Activated naive CD4-positive, alpha-beta T cell treated with anti-CD3 and anti-CD28 coated beads, Interleukin-2, amount 50 U/mL, for 24 hours (primary cell): ENCODE measurements around the gene CHD9.
"Not testable (repeated sequence)": the region's sequence is repeated elsewhere in the genome, so short reads cannot be mapped to it uniquely, and the experiment has no call there.

Source experiments
- H3K27ac Mint-ChIP-seq: one replicate; pipeline ENCODE4 v1.8.0; 2021; ENCODE audit warnings: mild to moderate bottlenecking, mixed read lengths
- H3K27me3 Mint-ChIP-seq: one replicate; pipeline ENCODE4 v1.8.0; 2021; ENCODE audit warnings: mixed read lengths
- H3K36me3 Mint-ChIP-seq: one replicate; pipeline ENCODE4 v1.8.0; 2021; ENCODE audit warnings: mixed read lengths
- H3K4me1 Mint-ChIP-seq: one replicate; pipeline ENCODE4 v1.8.0; 2021; ENCODE audit warnings: mixed read lengths
- H3K4me3 Mint-ChIP-seq: one replicate; pipeline ENCODE4 v1.8.0; 2021; ENCODE audit warnings: mild to moderate bottlenecking, mixed read lengths
- H3K9me3 Mint-ChIP-seq: one replicate; pipeline ENCODE4 v1.8.0; 2021; ENCODE audit warnings: mixed read lengths

The CHD9 gene

GRCh38 chr16:53059672-53060071 is 4.9 kb downstream of the CHD9 start:
- Mint-ChIP-seq H3K9me3 (no peaks in the 10 kb centered on the region), H3K27ac (no peak overlapping the region), H3K4me1 (peaks cover 17% of the 10 kb centered on the region), H3K27me3 (no peaks in the 10 kb centered on the region), H3K4me3 (no peak overlapping the region), H3K36me3 (no peaks in the 10 kb centered on the region)

GRCh38 chr16:53061256-53061655 is 6.5 kb downstream of the CHD9 start:
- H3K36me3 Mint-ChIP-seq, result no peaks in the 10 kb centered on the region
- no peak overlapping the region for H3K27ac Mint-ChIP-seq
- no peaks in the 10 kb centered on the region for H3K9me3 Mint-ChIP-seq
- no peaks in the 10 kb centered on the region for H3K27me3 Mint-ChIP-seq
- no peak overlapping the region for H3K4me3 Mint-ChIP-seq
- H3K4me1 Mint-ChIP-seq, result peaks cover 12% of the 10 kb centered on the region

GRCh38 chr16:53061701-53062159 is 6.9 kb downstream of the CHD9 start:
- H3K9me3 Mint-ChIP-seq, result no peaks in the 10 kb centered on the region
- H3K4me1 Mint-ChIP-seq, result peaks cover 12% of the 10 kb centered on the region
- no peak overlapping the region for H3K27ac Mint-ChIP-seq
- peak overlapping the region; percentile 45 for H3K4me3 Mint-ChIP-seq
- no peaks in the 10 kb centered on the region for H3K27me3 Mint-ChIP-seq
- H3K36me3 Mint-ChIP-seq, result no peaks in the 10 kb centered on the region

- Mint-ChIP-seq H3K27ac (no peak overlapping the region), H3K4me1 (peaks cover 19% of the 10 kb centered on the region)
Measured at GRCh38 chr16:53064081-53064578, 9.3 kb downstream of the CHD9 start.

GRCh38 chr16:53065461-53066061 is 10.8 kb downstream of the CHD9 start:
- Mint-ChIP-seq H3K9me3 (no peaks in the 10 kb centered on the region), H3K4me1 (peaks cover 22% of the 10 kb centered on the region), H3K4me3 (no peak overlapping the region), H3K27me3 (no peaks in the 10 kb centered on the region), H3K27ac (no peak overlapping the region), H3K36me3 (no peaks in the 10 kb centered on the region)

More at GRCh38 chr16:53064081-53064578, 9.3 kb downstream of the CHD9 start:
- H3K4me3 Mint-ChIP-seq, result no peak overlapping the region
- no peaks in the 10 kb centered on the region for H3K27me3 Mint-ChIP-seq
- H3K9me3 Mint-ChIP-seq, result no peaks in the 10 kb centered on the region
- no peaks in the 10 kb centered on the region for H3K36me3 Mint-ChIP-seq

- H3K4me1 Mint-ChIP-seq, result peaks cover 14% of the 10 kb centered on the region
- H3K4me3 Mint-ChIP-seq, result no peak overlapping the region
- no peaks in the 10 kb centered on the region for H3K9me3 Mint-ChIP-seq
- H3K27ac Mint-ChIP-seq, result no peak overlapping the region
- no peaks in the 10 kb centered on the region for H3K27me3 Mint-ChIP-seq
- H3K36me3 Mint-ChIP-seq, result no peaks in the 10 kb centered on the region
Measured at GRCh38 chr16:53067675-53068074, 12.9 kb downstream of the CHD9 start.

- H3K27ac Mint-ChIP-seq, result no peak overlapping the region
- H3K27me3 Mint-ChIP-seq, result no peaks in the 10 kb centered on the region
- no peak overlapping the region for H3K4me3 Mint-ChIP-seq
- peaks cover 14% of the 10 kb centered on the region for H3K4me1 Mint-ChIP-seq
- H3K36me3 Mint-ChIP-seq, result no peaks in the 10 kb centered on the region
- no peaks in the 10 kb centered on the region for H3K9me3 Mint-ChIP-seq
Measured at GRCh38 chr16:53068423-53068833, 13.6 kb downstream of the CHD9 start.

GRCh38 chr16:53069772-53070171 is 15.0 kb downstream of the CHD9 start:
- Mint-ChIP-seq H3K9me3 (no peaks in the 10 kb centered on the region), H3K4me3 (no peak overlapping the region)

GRCh38 chr16:53071748-53072301 is 17.0 kb downstream of the CHD9 start:
- peaks cover 14% of the 10 kb centered on the region for H3K4me1 Mint-ChIP-seq
- no peaks in the 10 kb centered on the region for H3K36me3 Mint-ChIP-seq
- H3K27ac Mint-ChIP-seq, result peak overlapping the region; percentile 33
- H3K9me3 Mint-ChIP-seq, result no peaks in the 10 kb centered on the region
- no peaks in the 10 kb centered on the region for H3K27me3 Mint-ChIP-seq
- no peak overlapping the region for H3K4me3 Mint-ChIP-seq

More at GRCh38 chr16:53069772-53070171, 15.0 kb downstream of the CHD9 start:
- Mint-ChIP-seq H3K4me1 (peaks cover 14% of the 10 kb centered on the region), H3K27me3 (no peaks in the 10 kb centered on the region), H3K36me3 (no peaks in the 10 kb centered on the region), H3K27ac (no peak overlapping the region)

- Mint-ChIP-seq H3K4me1 (peaks cover 14% of the 10 kb centered on the region), H3K4me3 (no peak overlapping the region), H3K27me3 (no peaks in the 10 kb centered on the region), H3K9me3 (no peaks in the 10 kb centered on the region), H3K27ac (no peak overlapping the region), H3K36me3 (no peaks in the 10 kb centered on the region)
Measured at GRCh38 chr16:53073022-53073421, 18.2 kb downstream of the CHD9 start.

- not testable (repeated sequence) for H3K4me3 Mint-ChIP-seq, H3K9me3 Mint-ChIP-seq, H3K27ac Mint-ChIP-seq, H3K27me3 Mint-ChIP-seq, H3K36me3 Mint-ChIP-seq, H3K4me1 Mint-ChIP-seq
Measured at GRCh38 chr16:53074296-53074695, 19.5 kb downstream of the CHD9 start.

- not testable (repeated sequence) for H3K36me3 Mint-ChIP-seq, H3K27ac Mint-ChIP-seq, H3K9me3 Mint-ChIP-seq, H3K4me3 Mint-ChIP-seq, H3K27me3 Mint-ChIP-seq, H3K4me1 Mint-ChIP-seq
Measured at GRCh38 chr16:53075461-53075860, 20.7 kb downstream of the CHD9 start.

- Mint-ChIP-seq H3K27ac (no peak overlapping the region), H3K36me3 (no peaks in the 10 kb centered on the region)
Measured at GRCh38 chr16:53078247-53078646, 23.5 kb downstream of the CHD9 start.

GRCh38 chr16:53078765-53079485 is 24.1 kb downstream of the CHD9 start:
- Mint-ChIP-seq H3K36me3 (no peaks in the 10 kb centered on the region), H3K27ac (no peak overlapping the region), H3K4me3 (no peak overlapping the region), H3K4me1 (no peaks in the 10 kb centered on the region), H3K27me3 (no peaks in the 10 kb centered on the region), H3K9me3 (no peaks in the 10 kb centered on the region)

More at GRCh38 chr16:53078247-53078646, 23.5 kb downstream of the CHD9 start:
- no peaks in the 10 kb centered on the region for H3K9me3 Mint-ChIP-seq
- no peaks in the 10 kb centered on the region for H3K27me3 Mint-ChIP-seq
- H3K4me3 Mint-ChIP-seq, result no peak overlapping the region
- H3K4me1 Mint-ChIP-seq, result no peaks in the 10 kb centered on the region

- Mint-ChIP-seq H3K4me3 (no peak overlapping the region), H3K27ac (no peak overlapping the region), H3K36me3 (no peaks in the 10 kb centered on the region), H3K4me1 (no peaks in the 10 kb centered on the region), H3K9me3 (no peaks in the 10 kb centered on the region), H3K27me3 (no peaks in the 10 kb centered on the region)
Measured at GRCh38 chr16:53080345-53081031, 25.7 kb downstream of the CHD9 start.

- Mint-ChIP-seq H3K27ac (no peak overlapping the region), H3K36me3 (no peaks in the 10 kb centered on the region), H3K9me3 (no peaks in the 10 kb centered on the region), H3K27me3 (no peaks in the 10 kb centered on the region), H3K4me3 (no peak overlapping the region), H3K4me1 (no peaks in the 10 kb centered on the region)
Measured at GRCh38 chr16:53081032-53081424, 26.2 kb downstream of the CHD9 start.
